Skeletal muscle cell (primary cell): Measurements from ENCODE around the gene BLM.
A peak's percentile ranks its signal among the peaks of the same experiment; 100 is the strongest.
"Not testable (repeated sequence)": the region's sequence is repeated elsewhere in the genome, so short reads cannot be mapped to it uniquely, and the experiment has no call there.

ENCODE experiments used
- DNase-seq: peaks from one replicate; pipeline ENCODE4 v3.0.0-alpha.2; 2010; ENCODE audit warnings: low read depth
- H3K4me3 ChIP-seq: 2 replicates; pipeline ENCODE4 v1.5.1; 2011; ENCODE audit warnings: low read depth, mild to moderate bottlenecking, control low read depth, low read length, moderate library complexity

Gene BLM

DNA sequence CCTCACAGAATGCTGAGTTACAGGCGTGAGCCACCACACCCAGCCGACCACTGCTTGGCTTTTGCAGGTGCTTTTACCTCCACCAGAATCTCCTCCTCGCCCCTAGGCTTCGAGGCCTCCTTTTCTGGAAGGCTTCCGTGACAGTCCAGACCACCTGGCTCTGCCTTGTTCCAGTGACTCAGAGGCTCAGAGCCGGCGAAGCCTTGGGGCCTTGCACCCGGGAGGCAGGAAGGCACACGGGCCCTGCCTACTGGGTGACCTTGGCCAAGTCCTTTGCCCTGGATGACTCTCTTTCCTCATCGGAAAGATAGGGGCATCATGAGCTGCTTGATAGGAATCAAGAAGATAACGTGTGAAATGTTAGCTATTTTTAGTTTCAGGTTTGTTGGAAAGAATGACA lies 119.9 kb downstream of the BLM start:
- H3K4me3 ChIP-seq: no peak overlapping the region
- DNase-seq: no peak

- no peak overlapping the region for H3K4me3 ChIP-seq
- no peak for DNase-seq
These were observed 121.0 kb downstream of the BLM start for GRCh38 chr15:90838139-90838538.

DNA sequence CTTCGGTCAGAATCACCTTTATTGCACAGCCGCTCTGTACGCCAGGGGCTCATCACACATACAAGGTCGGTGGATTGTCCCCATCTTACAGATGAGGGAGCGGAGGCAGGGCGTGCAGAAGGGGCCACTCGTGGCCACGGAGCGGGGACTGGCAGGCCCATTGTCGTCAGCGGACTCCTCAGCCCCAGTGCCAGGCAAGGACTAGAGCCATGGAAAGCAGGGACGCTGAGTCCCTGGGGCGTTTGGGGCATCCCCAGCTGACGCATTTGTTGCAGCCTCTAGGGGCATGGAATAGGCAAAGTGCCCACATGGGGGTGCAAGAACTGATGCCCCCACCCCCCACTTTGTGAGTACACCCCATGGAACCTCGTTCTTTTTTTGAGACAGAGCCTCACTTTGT lies 121.4 kb downstream of the BLM start:
- no peak overlapping the region for H3K4me3 ChIP-seq
- DNase-seq: no peak

DNA sequence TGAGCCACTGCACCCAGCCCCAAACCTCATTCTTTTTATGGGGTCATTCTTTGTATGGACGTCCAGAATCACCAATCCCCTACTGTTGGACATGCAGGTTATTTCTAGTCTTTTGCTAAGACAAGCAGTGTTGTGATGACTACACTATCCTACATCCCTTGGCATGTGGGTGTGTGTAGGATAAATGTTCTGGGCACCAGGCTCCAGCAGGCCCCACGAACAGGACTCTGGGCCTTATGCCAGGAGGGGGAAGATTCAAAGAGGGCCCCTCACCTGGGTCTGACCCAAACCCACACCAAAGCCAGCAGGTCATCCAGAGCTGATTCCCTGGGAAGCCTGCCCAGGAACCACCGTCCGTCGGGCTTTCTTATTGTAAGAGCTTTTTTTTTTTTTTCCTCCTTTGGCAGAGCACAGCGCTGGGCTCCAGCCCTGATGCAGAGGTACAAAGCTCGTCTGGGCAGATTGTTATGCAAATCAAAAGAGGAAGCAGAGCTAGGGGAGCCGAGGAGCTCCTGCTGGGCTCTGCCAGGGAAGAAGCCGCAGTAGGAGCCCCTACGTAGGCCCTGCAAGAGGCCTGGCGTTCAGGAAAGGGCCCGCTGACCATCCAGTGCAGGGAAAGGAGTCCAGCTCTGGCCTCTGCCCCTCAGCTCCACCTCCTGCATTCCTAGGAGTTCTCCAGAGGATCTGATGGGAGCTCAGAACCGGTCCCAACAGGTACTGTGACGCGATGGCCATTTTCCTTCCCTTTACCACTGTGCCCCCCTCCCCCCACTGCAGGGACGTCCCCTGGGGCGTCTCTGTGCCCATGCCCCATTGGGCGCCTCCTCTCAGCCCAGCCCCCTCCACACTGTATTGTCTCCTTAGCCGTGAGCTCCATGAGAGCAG lies 122.3 kb downstream of the BLM start:
- DNase-seq: peak; percentile 16
- H3K4me3 ChIP-seq: no peak overlapping the region

- DNase-seq: no peak
- H3K4me3 ChIP-seq: no peak overlapping the region
These were observed 123.2 kb downstream of the BLM start for GRCh38 chr15:90840157-90840855.

DNA sequence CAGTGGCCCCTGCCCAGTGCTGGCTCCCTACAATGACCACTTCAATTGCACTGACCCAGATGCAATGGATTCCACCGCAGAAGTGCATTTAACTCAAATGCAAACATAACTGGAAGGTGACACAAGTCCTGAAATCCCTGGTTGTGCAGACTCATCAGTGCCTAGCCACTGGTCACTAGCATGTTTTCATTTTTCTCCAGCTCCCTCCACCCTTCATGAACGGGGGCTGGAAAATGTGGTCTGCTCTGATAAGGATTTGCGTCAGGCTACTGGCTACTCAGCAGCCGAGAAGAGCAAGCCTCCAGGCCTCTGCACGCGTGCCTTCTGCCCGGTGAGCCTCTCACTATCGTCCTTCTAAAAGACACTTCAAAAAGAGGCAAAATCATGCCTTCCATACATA lies 123.8 kb downstream of the BLM start:
- H3K4me3 ChIP-seq: no peak overlapping the region
- DNase-seq: no peak

DNA sequence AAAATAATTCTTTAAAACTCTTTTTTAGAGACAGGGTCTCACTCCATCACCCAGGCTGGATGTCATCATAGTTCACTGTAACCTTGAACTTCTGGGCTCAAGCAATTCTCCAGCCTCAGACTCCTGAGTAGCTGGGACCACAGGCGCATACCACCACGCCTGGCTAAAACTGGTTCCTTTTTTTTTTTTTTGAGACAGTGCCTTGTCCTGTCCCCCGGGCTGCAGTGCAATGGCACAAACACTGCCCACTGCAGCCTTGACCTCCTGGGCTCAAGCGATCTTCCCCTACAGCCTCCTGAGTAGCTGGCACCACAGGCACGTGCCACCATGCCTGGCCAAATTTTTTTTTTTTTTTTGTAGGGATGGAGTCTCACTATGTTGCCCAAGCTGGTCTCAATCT lies 127.5 kb downstream of the BLM start:
- no peak for DNase-seq
- H3K4me3 ChIP-seq: no peak overlapping the region

DNA sequence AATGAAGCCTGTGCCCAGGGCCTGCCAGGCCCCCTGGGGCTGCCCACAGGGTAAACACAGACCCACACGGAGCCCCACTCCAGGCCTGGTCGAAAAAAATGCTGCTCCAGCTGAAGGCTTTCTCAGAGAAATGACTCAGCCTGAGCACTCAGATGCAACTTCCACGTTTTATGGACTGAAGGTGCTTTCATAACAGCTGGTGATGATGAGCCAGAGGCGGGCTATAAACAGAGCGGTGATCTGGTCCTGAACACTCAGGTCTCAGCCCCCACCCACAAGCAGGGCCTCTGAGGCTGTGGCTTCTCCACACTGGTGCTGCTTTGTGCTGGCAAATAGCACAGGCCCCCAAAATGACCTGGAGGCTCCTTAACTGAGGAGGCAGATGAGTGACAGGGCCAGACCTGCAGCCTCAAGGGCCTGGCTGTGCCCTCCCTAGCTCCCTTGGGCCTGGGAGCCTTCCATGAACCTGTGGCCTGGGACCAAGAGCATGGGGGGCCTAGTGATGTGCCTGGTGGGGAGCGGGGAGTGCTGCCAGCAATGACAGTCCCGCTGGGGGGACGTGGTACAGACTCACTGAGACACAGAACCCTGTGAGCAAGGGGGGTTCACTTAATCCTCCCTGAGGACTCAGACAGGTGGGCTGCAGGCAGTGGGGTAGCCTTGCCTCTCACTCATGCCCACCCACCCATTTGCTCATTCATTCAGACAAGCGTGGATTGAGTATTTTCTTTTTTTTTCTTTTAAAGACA lies 128.2 kb downstream of the BLM start:
- DNase-seq: peak; percentile 74
- H3K4me3 ChIP-seq: no peak overlapping the region

DNA sequence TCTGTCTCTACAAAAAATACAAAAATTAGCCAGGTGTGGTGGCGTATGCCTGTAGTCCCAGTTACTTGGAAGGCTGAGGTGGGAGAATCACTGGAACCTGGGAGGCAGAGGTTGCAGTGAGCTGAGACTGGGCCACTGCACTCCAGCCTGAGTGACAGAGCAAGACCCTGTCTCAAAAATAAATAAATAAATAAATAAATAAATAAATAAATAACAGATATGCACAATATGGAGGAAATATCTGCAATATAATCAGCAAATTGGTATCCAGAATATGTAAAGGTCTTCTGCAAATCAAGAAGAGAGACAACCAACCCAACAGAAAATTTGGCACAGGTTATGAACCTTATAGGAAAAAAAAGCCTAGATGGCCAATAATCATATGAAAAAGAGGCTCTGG lies 132.3 kb downstream of the BLM start:
- not testable (repeated sequence) for DNase-seq, H3K4me3 ChIP-seq

- no peak for DNase-seq
- H3K4me3 ChIP-seq: no peak overlapping the region
These were observed 134.0 kb downstream of the BLM start for GRCh38 chr15:90851114-90851513.

DNA sequence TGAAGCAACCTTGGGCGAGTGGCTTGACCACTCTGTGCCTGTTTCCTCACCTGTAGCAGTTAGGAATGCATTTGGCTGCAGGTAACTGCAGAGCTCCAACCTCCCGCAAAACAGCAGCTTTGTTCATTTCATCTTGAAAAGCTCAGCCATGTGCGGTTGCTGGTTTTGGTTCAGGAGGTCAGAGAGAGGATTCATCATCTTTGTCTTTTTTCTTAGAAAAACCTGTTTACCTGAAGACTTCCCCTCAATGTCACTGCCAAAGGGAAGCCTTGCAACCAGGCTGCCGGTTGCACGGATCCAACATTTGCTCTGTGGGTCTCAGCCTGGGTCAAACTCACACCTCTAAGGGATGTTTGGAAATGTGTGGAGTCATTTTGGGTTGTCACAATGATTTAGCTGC lies 134.8 kb downstream of the BLM start:
- H3K4me3 ChIP-seq: no peak overlapping the region
- no peak for DNase-seq

GRCh38 chr15:90855139-90855538 lies 138.0 kb downstream of the BLM start:
- no peak overlapping the region for H3K4me3 ChIP-seq
- no peak for DNase-seq

DNA sequence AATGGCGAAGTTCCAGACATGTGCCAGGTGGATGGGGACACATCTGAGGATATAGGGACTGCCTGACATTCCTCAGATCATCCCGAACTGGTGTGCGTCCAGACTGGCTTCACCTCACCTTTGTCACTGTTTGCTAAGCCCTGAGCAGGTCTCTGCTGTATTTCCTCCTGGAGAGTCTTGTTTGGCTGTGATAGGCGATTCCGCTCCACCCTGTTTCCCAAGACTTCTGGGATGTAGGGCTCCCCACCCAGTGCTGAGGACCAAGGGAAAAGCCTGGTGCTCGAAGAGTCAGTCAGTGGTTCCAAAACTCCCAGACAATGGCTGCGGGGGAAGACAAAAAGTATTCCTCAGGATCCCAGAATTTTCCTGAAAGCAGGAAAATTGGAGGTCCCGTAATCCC lies 140.2 kb downstream of the BLM start:
- no peak overlapping the region for H3K4me3 ChIP-seq

DNA sequence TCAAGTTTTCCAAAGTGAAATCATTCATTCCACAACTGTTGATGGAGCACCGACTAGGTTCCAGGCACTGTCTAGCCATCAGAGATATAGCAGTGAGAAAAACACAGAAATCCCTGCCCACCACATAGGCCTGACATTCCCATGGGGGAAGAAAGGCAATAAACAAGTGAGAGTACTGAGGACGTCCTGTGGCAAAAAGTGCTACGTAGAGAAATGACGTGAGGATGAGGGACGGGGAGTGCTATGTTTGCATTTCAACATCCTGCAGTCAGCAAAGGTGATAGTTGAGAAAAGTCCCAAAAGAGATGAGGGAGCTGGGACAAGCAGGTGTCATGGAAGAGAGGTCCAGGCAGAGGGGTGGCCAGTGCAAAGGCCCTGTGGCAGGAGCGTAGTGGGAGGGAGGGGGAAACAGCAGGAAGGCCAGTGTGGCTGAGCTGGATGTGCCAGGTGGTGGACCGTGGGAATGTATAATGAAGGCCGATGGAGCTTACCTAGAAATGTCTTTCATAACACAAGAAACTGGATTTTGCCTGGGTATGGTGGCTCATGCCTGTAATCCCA lies 140.8 kb downstream of the BLM start:
- H3K4me3 ChIP-seq: no peak overlapping the region
- DNase-seq: no peak

More for the DNA sequence above, 140.2 kb downstream of the BLM start:
- DNase-seq: no peak

DNA sequence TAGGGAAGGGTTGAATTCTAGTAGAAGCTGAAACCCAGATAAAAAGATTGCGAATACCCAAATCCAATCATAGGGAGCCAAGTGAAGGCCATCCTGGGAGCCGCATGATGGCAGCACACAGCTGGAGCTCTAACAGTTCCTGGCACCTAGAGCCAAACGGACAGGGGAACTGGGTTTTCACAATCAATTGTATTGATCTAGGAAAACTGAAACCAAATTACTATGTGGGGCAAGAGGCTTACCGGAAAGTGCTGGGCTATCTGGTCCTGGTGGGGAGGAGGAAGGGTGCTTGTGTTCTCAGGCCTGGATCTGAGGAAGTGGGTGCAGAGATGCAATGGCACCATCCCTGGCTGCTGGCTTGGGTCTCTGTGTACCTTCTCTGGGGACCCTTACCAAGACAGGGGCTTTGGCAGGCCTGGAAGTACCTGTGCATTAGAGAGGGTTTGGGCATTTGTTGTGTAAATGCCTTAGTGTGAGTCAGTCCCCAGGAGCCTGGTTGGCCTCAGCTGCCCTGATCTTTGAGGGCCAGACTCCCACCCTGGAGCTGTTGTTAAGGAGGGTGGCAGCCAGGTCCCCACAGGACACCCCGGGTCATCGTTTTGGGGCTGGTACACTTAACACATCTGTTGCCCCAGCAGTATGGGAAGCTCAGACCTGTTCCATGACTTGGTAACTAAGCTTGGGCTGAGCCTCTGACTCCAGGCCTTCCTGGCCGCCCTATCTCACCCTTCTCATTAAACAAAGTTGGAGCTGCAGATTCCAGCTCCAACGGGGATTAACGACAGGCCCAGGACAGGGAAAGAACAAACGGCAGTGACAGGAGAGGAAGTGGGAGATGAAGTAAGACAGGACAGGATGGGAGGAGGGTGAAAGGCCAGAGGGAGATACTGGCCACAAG lies 142.3 kb downstream of the BLM start:
- no peak for DNase-seq
- H3K4me3 ChIP-seq: no peak overlapping the region

DNA sequence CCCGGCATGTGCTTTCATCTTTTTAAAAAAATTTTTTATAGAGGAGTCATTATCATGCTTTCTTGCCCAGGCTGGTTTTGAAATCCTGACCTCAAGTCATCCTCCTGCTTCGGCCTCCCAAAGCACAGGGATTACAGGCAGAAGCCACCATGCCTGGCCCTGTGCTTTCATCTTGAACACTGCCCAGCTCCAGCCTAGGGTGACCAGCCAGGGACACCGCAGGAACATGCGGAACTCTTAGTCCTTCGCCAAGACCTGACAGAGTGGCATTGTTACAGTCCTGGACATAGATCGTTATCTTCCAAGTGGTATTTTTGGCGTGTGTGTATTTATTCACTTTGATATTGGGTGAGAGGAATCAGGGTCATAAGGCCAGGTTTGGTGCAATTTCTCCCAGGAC lies 143.3 kb downstream of the BLM start:
- H3K4me3 ChIP-seq: no peak overlapping the region
- DNase-seq: no peak

- DNase-seq: no peak
- no peak overlapping the region for H3K4me3 ChIP-seq
These were observed 144.0 kb downstream of the BLM start for GRCh38 chr15:90860942-90861675.

DNA sequence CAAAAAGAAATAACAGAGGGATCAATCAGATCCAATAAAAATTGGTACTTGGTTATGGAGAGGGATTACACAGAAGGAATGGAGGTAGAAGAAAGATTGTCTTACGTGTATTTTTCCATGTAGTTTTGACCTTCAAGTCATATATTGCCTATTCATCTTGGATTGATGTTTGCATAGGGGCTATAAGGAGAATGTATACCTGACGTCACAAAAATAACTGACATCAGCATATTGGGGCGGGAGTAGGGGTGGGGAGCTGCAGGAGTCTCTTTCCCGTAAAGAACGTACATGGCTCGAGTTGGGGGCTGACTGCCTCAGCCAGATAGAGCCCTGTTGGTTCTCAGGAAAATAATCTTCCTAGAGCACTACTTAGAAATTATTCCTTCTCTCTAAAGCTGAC lies 145.3 kb downstream of the BLM start:
- DNase-seq: no peak

More for the DNA sequence above, 145.3 kb downstream of the BLM start:
- H3K4me3 ChIP-seq: no peak overlapping the region
